GM18873 (cell line): Measurements from ENCODE around the gene NKG7.
A peak's percentile ranks its signal among the peaks of the same experiment; 100 is the strongest.

Source experiments
- ATAC-seq: cut with Tn5 transposase; IDR thresholded peaks from one replicate; pipeline ENCODE4 v1.9.1; 2021; ENCODE audit warnings: mild to moderate bottlenecking, moderate library complexity, moderate number of reproducible peaks; ENCODE audit not compliant: unreplicated experiment, low FRiP score

NKG7 gene

DNA sequence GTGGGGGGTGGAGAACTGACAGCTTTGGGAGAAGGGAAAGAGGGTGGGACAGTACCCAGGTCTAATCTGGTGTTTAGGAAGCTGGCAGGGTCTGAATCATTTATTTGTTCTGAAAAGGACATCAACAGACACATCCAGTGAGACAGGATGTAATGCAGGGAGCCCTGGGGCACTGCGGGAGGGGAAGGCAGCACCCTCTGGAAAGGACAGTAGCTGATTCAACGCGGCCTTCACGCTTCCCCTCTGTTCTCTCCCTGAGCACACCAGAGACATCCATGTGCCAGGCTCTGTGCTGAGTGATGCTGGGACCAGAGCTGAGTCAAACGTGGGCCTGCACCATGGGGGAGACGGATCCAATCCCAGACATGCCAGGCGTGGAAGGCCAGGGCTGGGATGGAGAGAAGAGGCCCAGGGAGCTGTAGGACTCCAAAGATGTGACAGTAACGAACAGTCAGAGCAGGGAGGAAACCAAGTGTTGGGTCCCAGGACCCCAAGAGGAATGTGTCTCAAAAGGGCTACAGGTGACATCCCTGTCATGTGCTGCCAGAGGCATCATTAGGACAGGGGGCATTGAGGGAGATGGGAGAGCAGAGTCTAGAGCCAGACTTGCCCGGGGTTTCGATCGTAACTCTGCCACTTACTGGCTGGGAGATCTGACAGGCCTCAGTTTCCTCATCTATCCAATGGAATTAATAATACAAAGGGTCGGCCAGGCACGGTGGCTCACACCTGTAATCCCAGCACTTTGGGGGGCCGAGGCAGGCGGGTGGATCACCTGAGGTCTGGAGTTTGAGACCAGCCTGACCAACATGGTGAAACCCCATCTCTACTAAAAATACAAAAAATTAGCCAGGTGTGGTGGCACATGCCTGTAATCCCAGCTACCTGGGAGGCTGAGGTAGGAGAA is 8.0 kb downstream of the NKG7 start:
- no peak for ATAC-seq

- no peak for ATAC-seq
These were observed 11.2 kb downstream of the NKG7 start for GRCh38 chr19:51361239-51361638.

- ATAC-seq: no peak
These were observed 13.2 kb downstream of the NKG7 start for GRCh38 chr19:51359294-51359693.

GRCh38 chr19:51357952-51358351 is 14.5 kb downstream of the NKG7 start:
- ATAC-seq: no peak

GRCh38 chr19:51356159-51356801 is 16.2 kb downstream of the NKG7 start:
- no peak for ATAC-seq

GRCh38 chr19:51354742-51355148 is 17.7 kb downstream of the NKG7 start:
- no peak for ATAC-seq

DNA sequence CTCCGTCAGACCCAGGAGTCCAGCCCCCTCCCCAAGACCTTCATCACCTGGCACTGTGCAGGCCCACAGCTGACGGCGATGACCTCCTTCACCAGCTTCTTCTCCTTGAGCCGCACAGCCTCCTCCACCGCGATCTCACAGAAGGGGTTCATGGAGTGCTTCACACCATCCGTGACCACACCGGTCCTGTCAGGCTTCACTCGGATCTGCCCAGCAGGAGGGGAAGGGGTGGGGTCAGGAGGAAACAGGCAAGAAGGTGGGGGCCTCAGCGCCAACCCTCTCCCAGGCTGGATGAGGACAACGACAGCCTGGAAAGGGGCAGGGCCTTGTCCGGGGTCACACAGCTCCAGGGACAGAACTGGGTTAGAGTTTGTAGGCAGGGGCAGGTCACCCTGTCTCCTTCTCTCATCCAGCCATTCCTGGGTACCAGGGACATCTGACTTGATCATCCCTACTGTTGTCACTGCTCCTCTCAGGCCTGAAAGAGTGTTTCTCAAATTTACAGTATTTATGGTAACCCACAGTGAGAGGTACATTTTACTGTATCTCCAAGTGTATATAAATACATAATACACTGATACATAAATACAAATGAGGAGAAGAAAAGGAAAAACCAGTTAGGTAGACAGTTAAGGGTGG is 18.2 kb downstream of the NKG7 start:
- no peak for ATAC-seq

GRCh38 chr19:51352783-51353360 is 19.6 kb downstream of the NKG7 start:
- ATAC-seq: no peak

- ATAC-seq: no peak
These were observed 21.0 kb downstream of the NKG7 start for GRCh38 chr19:51351266-51351990.

GRCh38 chr19:51347209-51347928 is 25.1 kb downstream of the NKG7 start:
- no peak for ATAC-seq

- ATAC-seq: no peak
These were observed 25.7 kb downstream of the NKG7 start for GRCh38 chr19:51346742-51347141.

DNA sequence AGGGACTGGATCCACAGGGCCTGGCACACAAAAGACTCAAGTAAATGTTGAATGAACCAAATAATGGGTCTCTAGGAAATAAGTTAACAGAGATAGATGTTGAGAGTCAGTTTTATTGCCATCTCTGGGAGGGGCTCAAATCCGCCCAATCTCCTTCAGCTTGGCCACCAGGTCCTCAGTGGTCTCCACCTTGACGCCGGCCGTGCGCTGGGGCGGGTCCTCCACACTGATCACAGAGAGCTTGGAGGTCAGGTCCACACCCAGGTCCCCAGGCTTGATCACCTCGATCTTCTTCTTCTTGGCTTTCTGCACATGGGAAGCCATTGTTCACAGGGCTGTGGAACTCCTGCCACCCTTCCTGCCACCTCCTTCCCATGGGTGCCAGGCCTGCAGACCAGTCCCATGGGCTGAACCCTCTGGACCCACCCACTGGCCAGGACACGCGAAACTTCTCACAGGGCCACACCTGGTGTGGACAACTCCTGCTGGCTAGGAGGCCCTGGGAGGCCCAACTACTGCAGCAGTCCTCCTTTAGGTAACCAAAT is 27.3 kb downstream of the NKG7 start:
- no peak for ATAC-seq

GRCh38 chr19:51342631-51343569 is 29.6 kb downstream of the NKG7 start:
- no peak for ATAC-seq

DNA sequence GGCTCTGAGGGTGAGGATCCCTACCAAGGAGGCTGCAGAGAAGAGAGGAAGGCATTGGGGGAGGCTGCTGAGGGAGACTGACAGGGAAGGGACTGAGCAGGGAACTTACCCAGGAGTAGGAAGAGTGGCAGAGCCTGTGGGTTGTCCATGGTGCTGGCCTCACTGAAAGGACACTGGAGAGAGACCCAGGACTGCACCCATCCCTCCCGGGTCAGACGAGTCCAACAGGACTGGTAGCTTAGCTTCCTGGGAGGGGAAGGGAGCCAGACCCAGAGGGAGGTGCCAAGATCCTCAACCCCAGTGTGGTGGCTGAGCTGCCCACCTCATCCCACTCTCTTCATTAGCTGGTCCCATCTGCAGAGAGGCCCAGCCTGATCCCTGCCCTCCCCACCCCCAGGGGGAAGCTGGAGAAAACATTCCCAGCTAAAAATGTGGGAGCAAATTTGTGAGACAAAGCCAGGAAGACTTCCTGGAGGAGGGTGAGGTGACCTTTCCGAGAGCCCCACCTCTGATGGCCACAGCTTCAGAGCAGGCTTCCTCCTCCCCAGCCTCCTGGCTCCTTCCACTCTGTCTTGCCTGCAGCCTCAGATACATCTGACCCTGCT is 30.4 kb downstream of the NKG7 start, which contains the start of gene VSIG10L:
Gene VSIG10L (minus strand): TSS at position 164 of the 605 bp plus-strand sequence. CDS start 15 bp downstream, at position 149.
- no peak for ATAC-seq

DNA sequence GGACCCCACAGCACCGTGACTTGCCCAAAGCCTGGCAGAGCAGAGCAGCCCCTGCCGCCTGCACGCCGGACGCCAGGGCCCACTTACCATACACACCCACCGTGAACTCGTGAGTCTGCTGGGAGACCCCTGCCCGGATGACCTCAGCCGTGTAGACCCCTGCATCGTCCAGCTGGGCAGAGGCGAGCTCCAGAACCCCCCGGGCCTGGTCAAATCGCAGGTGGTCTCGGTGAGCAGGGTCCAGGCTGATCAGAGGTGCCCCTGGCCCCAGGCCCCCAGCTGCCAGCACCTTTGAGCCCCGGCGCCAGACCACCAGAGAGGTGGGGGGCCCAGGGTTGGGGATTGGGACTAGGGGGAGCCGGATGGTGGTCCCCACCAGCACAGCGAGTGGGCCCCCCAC is 31.4 kb downstream of the NKG7 start:
- ATAC-seq: no peak

DNA sequence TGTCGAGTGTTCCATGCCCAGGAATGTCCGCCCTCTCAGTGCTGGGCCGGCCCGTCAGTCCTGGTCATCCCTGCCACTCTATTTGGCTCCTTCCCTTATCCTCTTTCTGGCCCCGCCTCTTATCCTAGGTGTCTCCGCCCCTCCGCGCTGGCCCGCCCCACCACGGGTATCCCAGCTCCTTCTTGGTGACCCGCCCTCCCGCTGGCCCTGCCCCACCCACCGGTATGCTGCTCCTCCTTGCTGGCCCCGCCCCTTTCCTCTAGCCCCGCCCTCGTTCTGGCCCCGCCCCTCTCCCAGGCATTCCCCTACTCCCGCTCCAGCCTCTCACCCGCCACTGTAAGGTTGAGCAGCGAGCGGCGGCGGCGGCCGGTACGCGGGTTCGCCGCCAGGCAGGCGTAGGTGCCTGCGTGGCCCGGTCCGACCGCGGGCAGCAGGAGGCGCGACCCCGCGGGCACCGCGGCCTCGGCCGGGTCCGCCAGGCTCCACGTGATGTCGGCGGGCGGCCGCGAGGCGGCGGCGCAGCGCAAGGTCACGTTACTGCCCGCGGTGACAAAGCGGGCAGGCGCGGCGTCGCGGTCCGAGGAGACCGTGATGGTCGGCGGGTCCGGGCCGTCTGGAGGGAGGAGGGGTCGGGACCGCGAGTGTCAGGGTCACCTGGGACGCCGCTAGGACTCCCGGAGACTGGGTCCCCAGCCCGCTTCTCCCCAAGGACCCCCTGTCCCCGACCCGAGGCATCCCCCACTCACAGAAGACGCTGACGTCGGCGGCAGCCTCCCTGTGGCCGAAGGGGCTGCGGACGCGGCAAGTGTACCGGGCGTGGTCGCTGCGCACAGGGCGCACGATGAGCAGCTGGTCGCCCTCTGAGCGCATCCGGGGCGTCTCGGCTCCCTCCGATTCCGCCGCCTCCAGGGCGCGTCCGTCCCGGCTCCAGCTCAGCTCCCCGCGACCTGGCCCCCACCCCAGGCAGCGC is 32.5 kb downstream of the NKG7 start:
- ATAC-seq: peak; percentile 26

- ATAC-seq: peak; percentile 4
These were observed 33.2 kb downstream of the NKG7 start for GRCh38 chr19:51339313-51339686.
